Activated naive CD4-positive, alpha-beta T cell treated with anti-CD3 and anti-CD28 coated beads, Interleukin-2, amount 10 ng/mL, durations not matched to agents 7 days and 5 days (primary cell): ENCODE measurements around the gene TRIM15.
A peak's percentile ranks its signal among the peaks of the same experiment; 100 is the strongest.
"Not testable (repeated sequence)": the region's sequence is repeated elsewhere in the genome, so short reads cannot be mapped to it uniquely, and the experiment has no call there.

Experiments used
- CTCF ChIA-PET: fragments of 350-600 bp; sonication (Branson Sonifier 250); formaldehyde crosslinking; loops from one replicate; lab custom pipeline; 2021; ENCODE audit warnings: antibody characterized with exemption; lab: Charles Lee
- DNase-seq: peaks from one replicate; pipeline ENCODE4 v3.0.0-alpha.2; 2020
- H3K27ac Mint-ChIP-seq: one replicate; pipeline ENCODE4 v1.8.0; 2021; ENCODE audit warnings: mild to moderate bottlenecking, moderate library complexity, mixed read lengths
- H3K27me3 Mint-ChIP-seq: one replicate; pipeline ENCODE4 v1.8.0; 2021; ENCODE audit warnings: mild to moderate bottlenecking, mixed read lengths
- H3K36me3 Mint-ChIP-seq: one replicate; pipeline ENCODE4 v1.8.0; 2021; ENCODE audit warnings: mixed read lengths
- H3K4me1 Mint-ChIP-seq: one replicate; pipeline ENCODE4 v1.8.0; 2021; ENCODE audit warnings: mixed read lengths
- H3K4me3 Mint-ChIP-seq: one replicate; pipeline ENCODE4 v1.8.0; 2021; ENCODE audit warnings: mild to moderate bottlenecking, moderate library complexity, mixed read lengths
- H3K9me3 Mint-ChIP-seq: one replicate; pipeline ENCODE4 v1.8.0; 2021; ENCODE audit warnings: mixed read lengths

Gene TRIM15

DNA sequence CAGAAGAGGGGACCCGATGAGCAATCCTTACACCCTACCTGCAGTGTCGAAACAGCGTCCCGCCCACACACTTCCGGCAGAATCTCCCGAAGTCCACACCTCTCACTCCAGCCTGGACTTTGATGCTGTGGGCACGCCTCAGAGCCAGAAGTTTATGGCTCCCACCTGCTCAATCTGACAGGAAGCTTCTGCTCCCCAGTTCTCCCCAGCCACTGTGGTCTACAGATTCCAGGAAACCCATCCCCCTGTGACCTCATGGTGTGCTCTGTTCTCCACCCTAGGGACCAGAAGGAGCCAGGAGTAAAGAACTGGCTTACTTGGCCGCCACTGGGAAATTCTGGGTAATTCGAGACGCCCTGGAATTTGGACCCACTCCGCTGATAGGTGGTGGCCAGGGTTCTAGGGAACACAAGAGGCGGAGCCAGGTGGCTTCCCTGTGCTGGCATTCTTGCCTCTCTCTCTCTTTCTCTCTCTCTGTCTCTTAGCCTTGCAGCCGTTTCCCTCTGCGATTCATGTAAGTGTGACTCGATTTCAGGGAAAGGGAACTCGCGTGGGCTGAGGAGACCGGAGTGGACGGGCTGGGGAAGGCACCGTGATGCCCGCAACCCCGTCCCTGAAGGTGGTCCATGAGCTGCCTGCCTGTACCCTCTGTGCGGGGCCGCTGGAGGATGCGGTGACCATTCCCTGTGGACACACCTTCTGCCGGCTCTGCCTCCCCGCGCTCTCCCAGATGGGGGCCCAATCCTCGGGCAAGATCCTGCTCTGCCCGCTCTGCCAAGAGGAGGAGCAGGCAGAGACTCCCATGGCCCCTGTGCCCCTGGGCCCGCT lies at the start of gene TRIM15:
Gene TRIM15, plus strand, starts transcription at position 457 of the 828 bp plus-strand sequence. Its CDS starts 139 bp downstream, at position 596.
- CTCF ChIA-PET: no interaction called here
- Mint-ChIP-seq H3K27ac (no peak within 1 kb of the TSS), H3K4me3 (no peak within 1 kb of the TSS), H3K4me1 (peaks cover 38% of the 10 kb centered on the region), H3K27me3 (peaks cover 47% of the 10 kb centered on the region), H3K36me3 (no peaks in the 10 kb centered on the region), H3K9me3 (no peaks in the 10 kb centered on the region)
- DNase-seq: peak; percentile 52

DNA sequence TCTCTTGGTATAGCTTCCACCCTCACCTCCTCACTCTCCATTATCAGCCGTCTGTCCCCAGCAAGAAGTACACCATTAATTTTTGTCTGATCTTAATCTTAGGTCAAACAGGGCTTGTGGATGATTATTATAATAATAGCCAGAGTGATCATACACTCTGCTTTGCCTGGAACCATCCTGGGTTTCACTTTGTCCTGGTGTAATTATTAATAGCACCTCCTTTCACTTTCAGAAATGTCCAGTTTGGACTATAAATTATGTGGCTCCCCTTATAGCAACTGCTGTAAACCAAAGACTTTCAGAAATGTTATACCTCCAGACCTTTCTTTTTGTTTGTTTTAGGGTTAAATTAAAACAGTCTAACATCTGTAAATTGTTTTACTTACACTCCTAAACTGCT lies 49.5 kb upstream of the TRIM15 start:
- Mint-ChIP-seq H3K9me3 (no peaks in the 10 kb centered on the region), H3K36me3 (no peaks in the 10 kb centered on the region), H3K4me3 (no peak overlapping the region), H3K27ac (no peak overlapping the region), H3K27me3 (peaks cover 65% of the 10 kb centered on the region), H3K4me1 (no peaks in the 10 kb centered on the region)
- DNase-seq: no peak
- CTCF ChIA-PET: interaction anchor here (0.7 to 1.9 kb wide), 4 partner anchors 10 to 17 kb away, joined by 3 to 6 read pairs (median 3); no protein-coding TSS in a partner anchor

DNA sequence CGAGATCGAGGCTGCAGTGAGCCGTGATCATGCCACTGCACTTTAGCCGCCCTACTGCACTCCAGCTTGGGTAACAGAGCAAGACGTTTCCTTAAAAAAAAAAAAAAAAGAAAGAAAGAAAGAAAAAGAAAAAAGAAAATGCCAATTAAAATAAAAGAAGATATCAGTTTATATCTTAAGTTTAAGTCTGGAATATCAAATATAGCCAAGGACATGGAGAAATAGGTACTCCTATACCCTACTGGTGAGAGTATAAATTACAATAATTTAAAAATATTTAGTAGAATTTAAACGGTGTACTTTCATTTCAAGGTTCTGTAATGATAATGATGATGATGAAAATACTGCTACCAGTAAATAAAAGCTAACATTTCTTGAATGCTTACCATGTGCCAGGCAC lies 46.6 kb upstream of the TRIM15 start:
- H3K4me3 Mint-ChIP-seq: no peak overlapping the region
- no peak overlapping the region for H3K27ac Mint-ChIP-seq
- peaks cover 62% of the 10 kb centered on the region for H3K27me3 Mint-ChIP-seq
- H3K9me3 Mint-ChIP-seq: no peaks in the 10 kb centered on the region
- no peaks in the 10 kb centered on the region for H3K4me1 Mint-ChIP-seq
- H3K36me3 Mint-ChIP-seq: no peaks in the 10 kb centered on the region
- CTCF ChIA-PET: interaction anchor here (0.8 to 1.0 kb wide), 2 partner anchors 14 to 17 kb away, joined by 3 read pairs; no protein-coding TSS in a partner anchor
- DNase-seq: no peak

DNA sequence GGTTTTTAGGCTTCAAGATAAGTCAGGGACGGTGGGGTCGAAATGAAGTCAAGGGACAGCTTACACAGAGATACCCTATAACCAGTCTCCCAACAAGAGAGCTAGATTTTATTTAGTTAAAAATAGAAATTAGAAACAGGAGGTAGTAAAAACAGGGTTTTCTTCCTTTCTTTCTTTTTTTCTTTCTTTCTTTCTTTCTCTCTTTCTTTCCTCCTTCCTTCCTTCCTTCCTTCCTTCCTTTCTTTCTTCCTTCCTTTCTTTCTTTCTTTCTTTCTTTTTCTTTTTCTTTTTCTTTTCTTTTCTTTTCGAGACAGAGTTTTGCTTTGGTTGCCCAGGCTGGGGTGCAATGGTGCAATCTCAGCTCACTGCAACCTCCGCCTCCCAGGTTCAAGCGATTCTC lies 44.7 kb upstream of the TRIM15 start:
- not testable (repeated sequence) for H3K4me3 Mint-ChIP-seq, H3K4me1 Mint-ChIP-seq, H3K27ac Mint-ChIP-seq, H3K9me3 Mint-ChIP-seq, H3K36me3 Mint-ChIP-seq, DNase-seq
- H3K27me3 Mint-ChIP-seq: peaks cover 56% of the 10 kb centered on the region
- CTCF ChIA-PET: interaction anchor here (2.8 kb wide), 1 partner anchor 12 kb away, joined by 8 read pairs; no protein-coding TSS in a partner anchor

DNA sequence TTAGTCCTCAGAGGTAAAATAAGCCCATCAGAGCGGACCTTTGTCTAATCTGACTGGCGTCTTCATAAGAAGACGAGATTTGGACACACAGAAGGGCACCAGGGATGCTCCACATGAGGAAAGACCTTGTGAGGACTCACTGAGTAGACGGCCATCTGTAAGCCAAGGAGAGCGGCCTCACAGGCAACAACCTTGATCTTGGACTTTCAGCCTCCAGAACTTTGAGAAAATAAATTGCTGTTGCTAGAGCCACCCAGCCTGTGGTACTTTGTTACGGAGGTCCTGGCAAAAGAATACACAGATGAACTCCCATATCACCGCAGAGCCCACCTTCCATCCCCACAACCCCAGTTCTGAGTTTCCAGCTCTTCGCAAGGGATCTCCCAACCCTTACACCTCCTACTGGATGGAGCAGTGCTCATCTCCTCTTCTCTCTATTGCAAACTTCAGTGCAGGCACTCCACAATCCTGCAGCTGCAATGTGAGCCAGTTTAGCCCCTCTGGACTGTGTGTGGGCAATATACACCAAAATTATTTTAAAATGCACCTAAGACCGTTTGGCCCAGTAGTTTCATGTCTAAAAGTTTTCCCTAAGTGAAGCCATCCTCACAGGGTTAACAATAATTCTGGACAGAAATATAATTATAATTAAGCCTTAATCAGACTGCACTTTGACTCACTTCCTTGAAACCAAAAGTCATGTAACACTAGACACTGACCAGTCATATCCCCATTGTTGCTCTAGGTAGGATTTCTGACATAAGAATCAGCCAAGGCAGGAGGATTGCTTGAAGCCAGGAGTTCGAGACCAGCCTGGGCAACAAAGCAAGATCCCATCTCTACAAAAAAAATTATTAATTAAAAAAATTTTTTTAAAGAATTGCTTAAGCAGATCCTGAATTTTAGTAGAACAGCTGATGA lies 41.6 kb upstream of the TRIM15 start:
- no peaks in the 10 kb centered on the region for H3K9me3 Mint-ChIP-seq
- no peak for DNase-seq
- peaks cover 58% of the 10 kb centered on the region for H3K27me3 Mint-ChIP-seq
- CTCF ChIA-PET: interaction anchor here (1.7 to 2.5 kb wide), 2 partner anchors 9 to 19 kb away, joined by 11 read pairs; no protein-coding TSS in a partner anchor
- H3K36me3 Mint-ChIP-seq: no peaks in the 10 kb centered on the region
- H3K4me1 Mint-ChIP-seq: no peaks in the 10 kb centered on the region
- no peak overlapping the region for H3K27ac Mint-ChIP-seq
- no peak overlapping the region for H3K4me3 Mint-ChIP-seq

DNA sequence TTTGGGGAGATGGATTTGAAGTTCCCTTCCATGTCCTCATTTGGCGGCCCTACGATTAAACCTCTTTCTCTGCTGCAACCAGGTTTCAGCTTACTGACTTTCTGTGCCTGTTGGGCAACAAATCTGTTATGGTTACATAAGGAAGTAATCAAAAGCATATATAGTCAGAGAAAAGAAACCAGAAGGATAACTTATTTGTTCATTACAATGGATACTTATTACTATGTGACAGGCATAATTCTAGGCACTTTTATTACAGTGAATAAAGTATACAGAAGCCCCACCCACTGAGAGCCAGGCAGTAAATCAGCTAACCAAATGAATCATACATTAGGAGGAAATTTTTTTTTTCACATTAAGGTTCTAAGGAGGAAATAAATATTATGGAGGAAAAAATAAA lies 40.8 kb upstream of the TRIM15 start:
- DNase-seq: no peak
- peaks cover 66% of the 10 kb centered on the region for H3K27me3 Mint-ChIP-seq

DNA sequence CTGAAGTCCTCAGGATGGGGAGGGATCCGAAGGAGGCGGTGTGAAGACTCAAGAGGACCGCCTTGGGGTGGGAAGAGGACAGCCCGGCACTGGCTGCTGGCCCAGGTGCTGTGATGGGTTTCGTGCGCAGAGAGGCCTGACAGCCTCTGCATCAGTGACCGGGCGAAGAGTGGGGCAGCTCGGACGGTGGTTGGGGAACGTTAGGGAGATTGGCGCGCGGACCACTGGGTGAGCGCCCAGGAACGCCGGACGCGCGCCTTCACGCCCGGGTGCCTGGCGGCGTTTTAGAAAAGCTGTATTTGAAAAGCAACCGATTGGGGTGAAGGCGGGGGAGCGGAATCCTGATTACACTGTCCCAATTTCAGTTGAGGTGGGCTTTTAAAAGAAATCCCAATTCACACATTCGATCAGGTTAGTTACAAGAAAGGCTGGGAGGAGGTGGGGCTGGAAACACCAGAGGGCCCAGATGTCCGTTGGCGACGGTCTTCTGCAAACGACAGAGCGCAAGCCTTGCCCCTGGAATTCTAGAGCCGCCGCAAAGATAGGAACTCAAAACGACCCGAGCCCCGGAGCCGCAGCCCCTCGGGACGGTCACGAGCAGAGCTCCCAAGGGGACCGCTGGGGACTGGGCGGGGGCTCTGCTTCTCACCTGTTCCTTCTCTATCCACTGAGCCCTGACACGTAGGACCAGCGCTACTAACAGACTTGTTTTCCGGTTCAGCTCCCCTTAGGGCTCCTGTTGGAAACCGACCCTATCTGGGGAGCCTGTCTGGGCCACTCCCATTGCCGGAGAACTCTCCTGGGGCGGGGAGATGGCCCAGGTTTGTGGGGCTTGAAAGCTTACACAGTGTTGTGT lies 35.9 kb upstream of the TRIM15 start:
- Mint-ChIP-seq H3K36me3 (no peaks in the 10 kb centered on the region), H3K27me3 (peaks cover 79% of the 10 kb centered on the region), H3K4me1 (peaks cover 11% of the 10 kb centered on the region), H3K4me3 (no peak overlapping the region), H3K27ac (no peak overlapping the region), H3K9me3 (no peaks in the 10 kb centered on the region)
- CTCF ChIA-PET: interaction anchor here (0.8 to 2.9 kb wide), 2 partner anchors 24 to 44 kb away, joined by 3 to 17 read pairs; no protein-coding TSS in a partner anchor
- no peak for DNase-seq

More for the DNA sequence above, 40.8 kb upstream of the TRIM15 start:
- CTCF ChIA-PET: interaction anchor here (1.7 to 2.5 kb wide), 2 partner anchors 9 to 20 kb away, joined by 11 read pairs; no protein-coding TSS in a partner anchor
- Mint-ChIP-seq H3K27ac (no peak overlapping the region), H3K9me3 (no peaks in the 10 kb centered on the region), H3K4me3 (no peak overlapping the region), H3K36me3 (no peaks in the 10 kb centered on the region), H3K4me1 (no peaks in the 10 kb centered on the region)

DNA sequence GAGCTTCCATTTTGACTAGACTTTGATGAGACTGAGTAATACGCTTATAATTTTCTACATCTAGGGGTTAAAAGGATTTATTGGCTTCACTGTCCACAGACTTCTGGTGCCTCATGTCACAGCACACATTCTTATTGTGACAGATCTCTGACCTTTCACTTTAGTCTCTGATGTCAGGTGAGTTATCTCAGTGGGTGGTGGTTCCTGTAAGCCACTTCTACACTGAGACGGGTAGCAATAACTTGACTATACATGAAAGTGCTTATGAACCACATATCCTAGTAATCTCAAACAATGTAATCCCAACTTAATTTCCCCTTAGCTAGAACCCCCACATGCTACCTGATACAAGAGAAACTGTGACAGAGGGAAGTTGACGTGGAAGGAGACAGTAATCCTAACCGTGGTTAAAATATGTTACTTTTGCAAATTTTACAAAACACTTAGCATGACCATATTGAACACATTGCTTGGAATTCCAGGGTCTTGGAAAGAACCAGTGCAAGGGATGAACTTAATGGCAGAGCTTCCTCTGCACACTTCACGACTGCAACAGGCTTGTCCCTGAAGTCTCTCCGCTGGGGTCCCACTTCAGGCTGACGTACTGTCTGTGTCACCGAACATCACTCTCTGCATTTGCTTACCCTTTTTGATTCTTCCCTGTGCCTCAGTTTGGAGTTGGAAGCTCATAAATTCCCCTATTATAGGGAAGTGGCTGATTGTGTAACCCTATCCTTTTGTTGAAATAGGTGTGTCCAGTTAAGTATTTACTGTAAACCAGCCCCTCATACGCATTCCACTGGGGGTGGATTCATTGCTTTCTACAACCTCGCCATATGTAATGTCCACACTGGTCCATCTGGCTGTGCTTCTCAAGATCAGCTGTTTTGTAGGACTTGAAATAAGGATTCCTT lies 33.8 kb upstream of the TRIM15 start:
- no peaks in the 10 kb centered on the region for H3K9me3 Mint-ChIP-seq
- no peak overlapping the region for H3K4me3 Mint-ChIP-seq
- peaks cover 11% of the 10 kb centered on the region for H3K4me1 Mint-ChIP-seq
- DNase-seq: no peak
- CTCF ChIA-PET: interaction anchor here (1.2 to 6.4 kb wide), 7 partner anchors 7 to 52 kb away, joined by 3 to 180 read pairs (median 8); no protein-coding TSS in a partner anchor
- peaks cover 79% of the 10 kb centered on the region for H3K27me3 Mint-ChIP-seq
- H3K36me3 Mint-ChIP-seq: no peaks in the 10 kb centered on the region
- no peak overlapping the region for H3K27ac Mint-ChIP-seq

DNA sequence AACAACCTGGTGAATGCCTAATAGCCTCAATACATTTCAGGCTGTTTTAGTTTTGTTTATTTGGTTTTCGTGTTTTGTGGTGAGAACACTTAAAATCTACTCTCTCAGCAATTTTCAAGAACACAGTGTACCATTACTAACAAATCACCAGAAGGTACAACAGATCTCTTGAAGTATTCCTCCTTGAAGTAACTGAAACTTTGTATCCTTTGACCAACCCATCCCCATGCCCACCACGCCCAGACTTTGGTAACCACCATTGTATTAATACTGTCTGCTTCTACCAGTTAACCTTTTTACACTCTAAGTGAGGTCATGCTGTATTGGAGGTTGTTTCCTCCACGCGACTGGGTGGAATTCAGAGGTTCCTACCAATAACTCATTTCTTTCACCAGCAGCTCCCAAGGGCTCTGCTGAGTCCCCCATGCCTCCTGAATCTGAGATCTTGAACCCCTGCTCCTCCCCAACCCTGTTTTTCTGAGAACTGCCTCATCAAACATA lies 33.1 kb upstream of the TRIM15 start:
- peaks cover 84% of the 10 kb centered on the region for H3K27me3 Mint-ChIP-seq
- CTCF ChIA-PET: interaction anchor here (0.8 to 6.4 kb wide), 17 partner anchors 8 to 86 kb away, joined by 3 to 180 read pairs (median 6); no protein-coding TSS in a partner anchor
- no peaks in the 10 kb centered on the region for H3K36me3 Mint-ChIP-seq

DNA sequence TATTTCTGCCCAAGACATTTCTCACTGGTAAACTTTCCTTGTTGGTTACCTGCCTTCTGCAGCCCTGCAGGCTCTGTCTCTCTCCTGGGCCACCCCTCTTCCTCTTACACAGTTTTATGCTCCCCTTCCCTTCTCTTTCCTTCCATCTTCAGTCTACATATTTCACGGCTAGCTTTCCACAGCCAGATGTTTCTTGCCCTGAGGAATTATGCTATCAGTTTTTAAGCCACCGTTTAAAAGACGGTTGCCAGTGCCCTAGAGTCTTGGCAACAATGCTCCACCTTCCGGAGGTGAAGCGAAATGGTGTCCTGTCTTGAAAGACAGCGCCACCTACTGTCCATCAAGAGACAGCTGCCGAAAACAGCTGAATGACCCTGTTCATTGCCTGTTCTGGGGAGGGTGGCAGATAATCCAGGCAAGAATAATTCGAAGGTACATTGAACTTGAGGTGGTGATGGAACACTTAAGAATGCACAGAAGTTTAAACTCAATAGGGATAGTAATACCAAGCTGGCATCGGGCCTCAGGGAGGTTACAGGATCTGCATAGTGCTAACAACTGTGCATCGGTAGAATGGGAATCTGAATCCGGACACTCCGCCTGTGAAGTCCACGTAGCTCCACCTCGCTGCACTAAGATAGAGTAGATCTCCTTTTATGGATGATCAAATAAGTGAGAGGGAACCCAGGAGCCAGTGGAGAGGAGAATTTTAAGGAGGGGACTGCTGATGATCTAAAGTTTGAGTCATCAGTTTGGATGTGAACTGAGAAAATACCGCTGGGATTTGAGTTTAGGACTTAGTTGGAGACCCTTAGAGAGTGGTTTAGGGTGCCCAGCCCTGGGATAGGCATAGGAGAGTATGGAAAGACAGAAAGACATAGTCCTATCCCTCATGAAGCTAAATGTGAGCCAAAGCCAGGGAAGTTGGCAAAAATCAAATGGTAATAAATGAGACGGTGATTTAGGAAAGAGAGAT lies 32.2 kb upstream of the TRIM15 start:
- CTCF ChIA-PET: interaction anchor here (0.7 to 6.4 kb wide), 28 partner anchors 9 to 294 kb away, joined by 3 to 180 read pairs (median 4); no protein-coding TSS in a partner anchor
- Mint-ChIP-seq H3K36me3 (no peaks in the 10 kb centered on the region), H3K4me3 (no peak overlapping the region), H3K4me1 (peaks cover 15% of the 10 kb centered on the region), H3K9me3 (no peaks in the 10 kb centered on the region), H3K27me3 (peaks cover 80% of the 10 kb centered on the region), H3K27ac (no peak overlapping the region)
- DNase-seq: peak; percentile 75

More for the DNA sequence above, 33.1 kb upstream of the TRIM15 start:
- DNase-seq: no peak
- Mint-ChIP-seq H3K4me1 (peaks cover 11% of the 10 kb centered on the region), H3K27ac (no peak overlapping the region), H3K4me3 (no peak overlapping the region), H3K9me3 (no peaks in the 10 kb centered on the region)

DNA sequence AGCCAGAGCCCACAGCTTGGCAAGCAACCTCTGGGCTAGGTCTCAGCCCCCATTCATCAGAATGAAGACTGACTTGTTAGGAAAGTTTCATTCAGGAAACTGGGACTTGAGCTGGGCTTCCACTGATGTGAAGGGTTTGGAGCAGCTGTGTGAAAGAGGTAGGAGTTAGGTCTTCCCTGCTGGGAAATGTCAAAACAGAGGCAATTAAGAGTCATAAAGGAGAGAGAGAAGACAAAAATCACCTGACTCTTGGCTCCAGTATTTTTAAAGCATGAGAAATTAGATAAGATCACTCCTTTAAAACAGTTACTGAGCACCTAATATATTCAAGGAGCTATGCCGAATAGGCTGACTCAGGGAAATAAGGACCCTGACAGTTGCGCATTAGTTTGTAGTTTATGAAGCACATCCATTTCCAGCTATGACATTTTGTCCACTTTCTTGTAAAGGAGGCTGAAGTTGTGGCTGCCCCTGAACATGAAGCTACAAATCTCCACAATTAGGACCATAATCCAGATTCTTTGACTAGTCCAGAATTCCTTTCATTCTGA lies 31.3 kb upstream of the TRIM15 start:
- CTCF ChIA-PET: interaction anchor here (0.7 to 6.4 kb wide), 17 partner anchors 10 to 284 kb away, joined by 3 to 180 read pairs (median 6); no protein-coding TSS in a partner anchor
- H3K9me3 Mint-ChIP-seq: no peaks in the 10 kb centered on the region
- DNase-seq: no peak
- H3K36me3 Mint-ChIP-seq: no peaks in the 10 kb centered on the region
- no peak overlapping the region for H3K4me3 Mint-ChIP-seq
- no peak overlapping the region for H3K27ac Mint-ChIP-seq
- H3K4me1 Mint-ChIP-seq: peaks cover 19% of the 10 kb centered on the region
- peaks cover 78% of the 10 kb centered on the region for H3K27me3 Mint-ChIP-seq
